HG02885 (cell line): ENCODE data around the gene FAM118A.
A peak's percentile ranks its signal among the peaks of the same experiment; 100 is the strongest.
"Not testable (repeated sequence)": the region's sequence is repeated elsewhere in the genome, so short reads cannot be mapped to it uniquely, and the experiment has no call there.

Experiments
- ATAC-seq: cut with Tn5 transposase; IDR thresholded peaks from one replicate; pipeline ENCODE4 v1.9.1; 2021; ENCODE audit warnings: mild to moderate bottlenecking; ENCODE audit not compliant: unreplicated experiment, poor library complexity

Gene FAM118A

GRCh38 chr22:45309422-45310227 is at the start of gene FAM118A:
FAM118A (plus strand) TSS chr22:45309934; CDS start chr22:45322380, 12,446 bp downstream.
- peak; percentile 89 for ATAC-seq

- ATAC-seq, result not testable (repeated sequence)
These were observed 49.4 kb upstream of the FAM118A start for GRCh38 chr22:45260395-45260759.

GRCh38 chr22:45261407-45262088 is 48.2 kb upstream of the FAM118A start:
- no peak for ATAC-seq

GRCh38 chr22:45262195-45262930 is 47.4 kb upstream of the FAM118A start:
- ATAC-seq, result no peak

- ATAC-seq, result peak; percentile 31
These were observed 46.7 kb upstream of the FAM118A start for GRCh38 chr22:45262931-45263462.

GRCh38 chr22:45263463-45264269 is 46.1 kb upstream of the FAM118A start:
- peak; percentile 69 for ATAC-seq

GRCh38 chr22:45265535-45265934 is 44.2 kb upstream of the FAM118A start:
- no peak for ATAC-seq

GRCh38 chr22:45268167-45268957 is 41.4 kb upstream of the FAM118A start:
- no peak for ATAC-seq

- peak; percentile 62 for ATAC-seq
These were observed 40.5 kb upstream of the FAM118A start for GRCh38 chr22:45268958-45269844.

- no peak for ATAC-seq
These were observed 39.4 kb upstream of the FAM118A start for GRCh38 chr22:45270095-45271020.

GRCh38 chr22:45271667-45272201 is 38.0 kb upstream of the FAM118A start:
- ATAC-seq, result no peak

- no peak for ATAC-seq
These were observed 37.2 kb upstream of the FAM118A start for GRCh38 chr22:45272498-45272897.

- ATAC-seq, result no peak
These were observed 36.2 kb upstream of the FAM118A start for GRCh38 chr22:45273452-45274075.

- ATAC-seq, result no peak
These were observed 33.1 kb upstream of the FAM118A start for GRCh38 chr22:45276507-45277105.

GRCh38 chr22:45277720-45278119 is 32.0 kb upstream of the FAM118A start:
- ATAC-seq, result not testable (repeated sequence)

GRCh38 chr22:45278125-45278524 is 31.6 kb upstream of the FAM118A start:
- ATAC-seq, result no peak
